OCI-LY3 (cell line): Measurements from ENCODE around the gene MYO5B.

ENCODE experiments used
- H2AFZ ChIP-seq: fragments of 200-600, 300-600 bp; shearing (Covaris generic); 2 replicates; pipeline ENCODE4 v1.6.0; 2014; ENCODE audit warnings: antibody characterized with exemption, low read depth, low read length
- H3K27ac ChIP-seq: fragments of 200-600, 300-600 bp; sonication (generic); 2 replicates; pipeline ENCODE4 v1.5.1; 2014; ENCODE audit warnings: mild to moderate bottlenecking, low read length, moderate library complexity, mixed read lengths
- H3K27me3 ChIP-seq: fragments of 200-600, 300-600 bp; sonication (generic); 2 replicates; pipeline ENCODE4 v1.6.1; 2014; ENCODE audit warnings: low read depth, low read length, mixed read lengths
- H3K36me3 ChIP-seq: fragments of 200-600, 300-600 bp; sonication (generic); replicated peaks from 2 replicates; pipeline ENCODE3; 2014; ENCODE audit warnings: low read depth, low read length, mixed read lengths
- H3K4me1 ChIP-seq: fragments of 300-600, 200-600 bp; sonication (generic); 2 replicates; pipeline ENCODE4 v1.6.1; 2014; ENCODE audit warnings: low read length, mixed read lengths
- H3K4me2 ChIP-seq: fragments of 200-600, 300-600 bp; sonication (generic); 2 replicates; pipeline ENCODE4 v1.6.1; 2014; ENCODE audit warnings: low read length, mixed read lengths
- H3K4me3 ChIP-seq: fragments of 300-600, 200-600 bp; sonication (generic); 2 replicates; pipeline ENCODE4 v1.5.1; 2014; ENCODE audit warnings: antibody characterized with exemption, mild to moderate bottlenecking, low read length, moderate library complexity
- H3K79me2 ChIP-seq: fragments of 300-600, 200-600 bp; shearing (Covaris generic); 2 replicates; pipeline ENCODE4 v1.6.1; 2014; ENCODE audit warnings: mild to moderate bottlenecking, low read length, mixed read lengths
- H3K9ac ChIP-seq: fragments of 300-600, 200-600 bp; shearing (Covaris generic); 2 replicates; pipeline ENCODE4 v1.6.0; 2014; ENCODE audit warnings: mild to moderate bottlenecking, low read length, moderate library complexity
- H3K9me3 ChIP-seq: fragments of 200-600, 300-600 bp; shearing (Covaris generic); 2 replicates; pipeline ENCODE4 v1.6.1; 2014; ENCODE audit warnings: low read length, mixed read lengths; ENCODE audit not compliant: insufficient read depth
- H4K20me1 ChIP-seq: fragments of 200-600, 300-600 bp; sonication (generic); 2 replicates; pipeline ENCODE4 v1.6.1; 2016; ENCODE audit warnings: low read length, mixed read lengths; ENCODE audit not compliant: insufficient read depth
- CTCF ChIP-seq: fragments of 200-600, 300-600 bp; sonication (generic); IDR thresholded peaks from 2 replicates; pipeline ENCODE4 v1.5.1; 2014; ENCODE audit warnings: antibody characterized with exemption, low read length, low read depth
- EZH2phosphoT487 ChIP-seq: fragments of 200-600 bp; shearing (Covaris generic); IDR thresholded peaks from 2 replicates; pipeline ENCODE4 v1.6.1; 2018; ENCODE audit warnings: antibody characterized with exemption, mixed run types, low read depth

The MYO5B gene

GRCh38 chr18:50090370-50091312 is 104.3 kb downstream of the MYO5B start:
- Histone ChIP-seq H3K27me3 (0 out of 2 replicates have a peak, but pooled peaks cover 3% of the 10 kb centered on the region), H3K36me3 (no peaks in the 10 kb centered on the region), H3K79me2 (no peaks in the 10 kb centered on the region), H3K4me2 (peak overlapping the region; percentile 42), H3K27ac (peak overlapping the region; percentile 47), H3K9me3 (no peaks in the 10 kb centered on the region), H3K4me3 (no peak overlapping the region), H3K4me1 (peaks cover 47% of the 10 kb centered on the region), H2AFZ (0 out of 2 replicates have a peak overlapping the region, but pooled peaks have one; percentile 0), H4K20me1 (no peaks in the 10 kb centered on the region), H3K9ac (no peak overlapping the region)
- TF ChIP-seq EZH2phosphoT487 (no peak), CTCF (no peak; the same call in none of the 2 replicates)

- Histone ChIP-seq H3K4me1 (peaks cover 47% of the 10 kb centered on the region), H3K9ac (no peak overlapping the region), H3K27ac (peak overlapping the region; percentile 47; the same call in 1 of the 2 replicates)
These were observed 105.2 kb downstream of the MYO5B start for GRCh38 chr18:50089702-50090101.

GRCh38 chr18:50083708-50084107 is 111.2 kb downstream of the MYO5B start:
- Histone ChIP-seq H4K20me1 (no peaks in the 10 kb centered on the region), H2AFZ (no peak overlapping the region), H3K4me2 (peak overlapping the region; percentile 1; the same call in 1 of the 2 replicates), H3K36me3 (no peaks in the 10 kb centered on the region), H3K79me2 (no peaks in the 10 kb centered on the region), H3K4me3 (no peak overlapping the region), H3K9me3 (no peaks in the 10 kb centered on the region), H3K27ac (no peak overlapping the region), H3K27me3 (0 out of 2 replicates have a peak, but pooled peaks cover 4% of the 10 kb centered on the region), H3K9ac (no peak overlapping the region), H3K4me1 (peaks cover 39% of the 10 kb centered on the region)
- TF ChIP-seq EZH2phosphoT487 (no peak), CTCF (peak; percentile 42)

More at GRCh38 chr18:50089702-50090101, 105.2 kb downstream of the MYO5B start:
- H3K36me3 ChIP-seq, result no peaks in the 10 kb centered on the region
- peak overlapping the region; percentile 42 for H3K4me2 ChIP-seq
- 0 out of 2 replicates have a peak, but pooled peaks cover 3% of the 10 kb centered on the region for H3K27me3 ChIP-seq
- no peak overlapping the region for H3K4me3 ChIP-seq
- TF ChIP-seq EZH2phosphoT487 (no peak), CTCF (no peak)
- no peaks in the 10 kb centered on the region for H4K20me1 ChIP-seq
- H2AFZ ChIP-seq, result no peak overlapping the region
- no peaks in the 10 kb centered on the region for H3K79me2 ChIP-seq
- H3K9me3 ChIP-seq, result no peaks in the 10 kb centered on the region
